ENCODE results near the gene ROBO4.

The ROBO4 gene

GRCh38 chr11:124834526-124835180, 63.0 kb downstream of the ROBO4 start:
- TF ChIP-seq CTCF (IDR thresholded peaks at IDR 0.05; ENCODE audit: low read depth, low read length) = no peak

More at GRCh38 chr11:124834526-124835180, 63.0 kb downstream of the ROBO4 start:
- no peak for DNase-seq (ENCODE audit: extremely low read depth, low read depth)

Measured in AG09319 (cell line).